Astrocyte (in vitro differentiated cells and primary cell): ENCODE measurements around the gene RICTOR.

Experiments used
- CTCF ChIP-seq: IDR thresholded peaks from 2 replicates; pipeline ENCODE4 v1.5.1; 2011; ENCODE audit warnings: low read depth, mild to moderate bottlenecking, inconsistent platforms, low read length, moderate library complexity; ENCODE audit not compliant: insufficient read depth
- EZH2 ChIP-seq: IDR thresholded peaks from 2 replicates; pipeline ENCODE4 v1.6.1; 2012; ENCODE audit warnings: mild to moderate bottlenecking, low read length, inconsistent platforms; ENCODE audit not compliant: insufficient read depth

DNA sequence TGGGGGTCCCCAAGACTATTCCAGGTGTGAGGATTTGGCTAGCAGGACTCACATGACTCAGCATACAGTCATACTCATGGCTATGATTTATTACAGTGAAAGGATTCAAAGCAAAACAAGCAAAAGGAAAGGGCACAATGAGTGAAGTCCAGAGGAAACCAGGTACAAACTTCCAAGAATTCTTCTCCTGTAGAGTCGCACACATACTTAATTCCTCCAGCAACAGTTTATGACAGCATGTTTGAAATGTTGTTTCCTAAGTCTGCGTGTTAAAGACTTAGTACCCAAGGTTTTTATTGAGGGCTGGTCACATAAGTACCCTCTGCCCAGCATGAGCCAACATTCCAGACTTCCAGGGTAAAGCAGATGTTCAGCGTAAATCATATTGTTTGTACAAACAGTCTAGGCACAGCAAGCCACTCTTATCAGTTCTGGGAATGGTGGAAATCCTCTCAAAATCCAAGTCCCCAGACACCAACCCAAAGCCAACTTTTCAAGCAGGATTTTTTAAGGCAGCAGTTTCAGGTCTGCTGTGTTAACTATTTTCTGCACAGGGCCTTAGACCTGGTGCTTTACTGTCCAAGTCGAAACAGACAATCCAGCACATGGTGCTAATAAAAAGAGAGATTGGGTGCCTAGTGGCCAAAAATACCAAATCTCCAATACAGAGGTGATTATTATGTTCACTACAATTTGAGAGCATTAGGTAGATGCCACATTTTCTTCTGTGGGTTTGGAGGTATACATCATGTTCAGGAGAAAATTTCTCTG is 18.6 kb upstream of the RICTOR start:
- TF ChIP-seq EZH2, result no peak
- no peak for TF ChIP-seq CTCF
